Measurements from ENCODE around the gene SLCO3A1.

- TF ChIP-seq CTCF (IDR thresholded peaks at IDR 0.05; ENCODE audit: borderline replicate concordance, extremely low read depth, low read length, poor library complexity, severe bottlenecking) (no peak), EZH2 (IDR thresholded peaks at IDR 0.05; ENCODE audit: borderline replicate concordance, low read depth, low read length, severe bottlenecking) (no peak)
These were observed 8.6 kb upstream of the SLCO3A1 start for GRCh38 chr15:91844928-91845327.
